Measurements from ENCODE around the gene CD2.

GRCh38 chr1:116763787-116764465 lies 9.7 kb downstream of the CD2 start:
- TF ChIP-seq POLR2AphosphoS5 (IDR thresholded peaks at IDR 0.05; ENCODE audit: borderline replicate concordance, low read depth, low read length) (no peak), EZH2 (IDR thresholded peaks at IDR 0.05) (no peak), FOXP2 (optimal IDR thresholded peaks at IDR 0.05; ENCODE audit: control extremely low read depth, extremely low read length, insufficient read depth) (no peak)

All from SK-N-MC (cell line).